WTC11 (cell line): Measurements from ENCODE around the gene DHRS1. TPM values are rescaled to one million over a fixed set of nuclear protein-coding genes. Genes with fewer than 3 reads are reported as not detected.
"Not testable (repeated sequence)": the region's sequence is repeated elsewhere in the genome, so short reads cannot be mapped to it uniquely, and the experiment has no call there.

Experiments used
- ATAC-seq: fragments of 200-7000 bp; cut with Tn5 transposase; 2 replicates; pipeline ENCODE4 v1.10.0; 2021; ENCODE audit warnings: mild to moderate bottlenecking, moderate library complexity
- CTCF ChIA-PET: fragments of 300-600 bp; sonication (Branson Sonifier 250); formaldehyde crosslinking; loops from one replicate; lab custom pipeline; 2021; ENCODE audit warnings: antibody characterized with exemption; lab: Charles Lee
- POLR2A ChIA-PET: fragments of 350-600 bp; sonication (Branson Sonifier 250); formaldehyde crosslinking; loops from one replicate; lab custom pipeline; 2021; ENCODE audit warnings: antibody characterized with exemption; lab: Charles Lee
- DNase-seq: peaks from one replicate; pipeline ENCODE4 v3.0.0; 2021; ENCODE audit warnings: low spot score
- H3K27ac Mint-ChIP-seq: 2 replicates; pipeline ENCODE4 v1.8.0; 2021; ENCODE audit warnings: mixed read lengths
- H3K27me3 Mint-ChIP-seq: 2 replicates; pipeline ENCODE4 v1.8.0; 2021; ENCODE audit warnings: low read depth, mild to moderate bottlenecking, moderate library complexity, mixed read lengths
- H3K36me3 Mint-ChIP-seq: 2 replicates; pipeline ENCODE4 v1.8.0; 2021; ENCODE audit warnings: mixed read lengths
- H3K4me1 Mint-ChIP-seq: 2 replicates; pipeline ENCODE4 v1.8.0; 2022; ENCODE audit warnings: mixed read lengths
- H3K4me3 Mint-ChIP-seq: 2 replicates; pipeline ENCODE4 v1.8.0; 2021; ENCODE audit warnings: mild to moderate bottlenecking, moderate library complexity, mixed read lengths
- H3K9me3 Mint-ChIP-seq: 2 replicates; pipeline ENCODE4 v1.8.0; 2021; ENCODE audit warnings: mixed read lengths
- FOXP1 ChIP-seq: sonication (generic); formaldehyde crosslinking; IDR thresholded peaks from 2 replicates; pipeline ENCODE4 v1.8.0; 2022; ENCODE audit warnings: missing genetic modification reagents, mild to moderate bottlenecking, moderate library complexity, borderline replicate concordance
- GABPB1 ChIP-seq: sonication (generic); formaldehyde crosslinking; IDR thresholded peaks from 2 replicates; pipeline ENCODE4 v1.8.1; 2023; ENCODE audit warnings: mild to moderate bottlenecking, missing genetic modification reagents
- KAT7 ChIP-seq: sonication (generic); formaldehyde crosslinking; IDR thresholded peaks from 2 replicates; pipeline ENCODE4 v1.8.1; 2023; ENCODE audit warnings: missing genetic modification reagents, mild to moderate bottlenecking, borderline replicate concordance
- MXD4 ChIP-seq: fragments of 250-450 bp; sonication (Bioruptor Pico); IDR thresholded peaks from 2 replicates; pipeline ENCODE4 v1.8.0; 2021; ENCODE audit warnings: mild to moderate bottlenecking, moderate library complexity, borderline replicate concordance
- ZNF219 ChIP-seq: sonication (generic); formaldehyde crosslinking; IDR thresholded peaks from 2 replicates; pipeline ENCODE4 v1.8.0; 2023; ENCODE audit warnings: missing genetic modification reagents, mild to moderate bottlenecking, borderline replicate concordance
- total RNA-seq: library from RNA; stranded (reverse); gene quantifications from 3 replicates; pipeline ENCODE4 v1.2.3, GENCODE V29; 2021
- TF ChIP-seq, protein P1 (sequence below): sonication (generic); formaldehyde crosslinking; IDR thresholded peaks from 2 replicates; pipeline ENCODE4 v1.8.0; 2023; ENCODE audit warnings: missing genetic modification reagents, mild to moderate bottlenecking, borderline replicate concordance
- TF ChIP-seq, protein P2 (sequence below): fragments of 250-450 bp; sonication (Bioruptor Pico); IDR thresholded peaks from 2 replicates; pipeline ENCODE4 v1.9.0; 2021; ENCODE audit warnings: mild to moderate bottlenecking

DHRS1 gene
- total RNA-seq, 1 experiment from 2014 or later, result 13.9 TPM

DNA sequence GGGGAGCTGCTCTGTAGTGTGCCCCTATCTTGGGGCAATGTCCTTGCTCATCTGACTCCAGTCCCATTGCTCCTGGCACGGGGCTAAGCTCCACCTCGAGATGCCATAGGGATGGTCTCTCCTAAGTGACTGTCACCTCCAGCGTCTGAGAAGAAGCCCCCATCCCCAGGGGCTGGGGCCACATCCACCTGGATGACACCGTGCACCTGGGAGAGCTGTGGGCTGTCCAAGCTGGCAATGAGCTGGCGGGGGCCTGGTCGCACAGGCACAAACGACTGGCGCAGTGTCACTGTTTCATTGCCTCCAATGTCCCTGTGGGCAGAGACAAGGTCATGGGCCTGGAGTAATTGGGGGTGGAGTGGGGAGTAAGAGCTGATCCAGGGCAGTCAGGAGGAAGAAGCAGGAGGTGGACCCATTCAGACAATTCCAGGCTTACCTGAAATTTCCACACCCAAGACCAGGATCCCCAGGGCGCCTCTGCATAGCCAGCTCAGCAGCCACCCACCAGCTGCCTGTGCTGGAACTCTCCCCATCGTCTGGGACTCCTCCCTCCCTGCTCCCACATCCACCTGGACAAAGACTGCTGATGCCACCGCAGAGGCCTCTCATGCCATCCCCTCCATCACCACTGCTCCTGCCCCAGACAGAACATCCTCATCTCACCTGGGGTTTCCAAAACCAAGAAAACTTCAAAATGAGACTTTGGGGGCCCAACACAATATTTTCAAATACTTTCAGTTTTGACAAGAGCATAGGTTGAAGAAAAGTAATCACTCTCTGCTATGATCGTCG, 50.2 kb downstream of the DHRS1 start (continued):
- TF ChIP-seq, protein P1, sequence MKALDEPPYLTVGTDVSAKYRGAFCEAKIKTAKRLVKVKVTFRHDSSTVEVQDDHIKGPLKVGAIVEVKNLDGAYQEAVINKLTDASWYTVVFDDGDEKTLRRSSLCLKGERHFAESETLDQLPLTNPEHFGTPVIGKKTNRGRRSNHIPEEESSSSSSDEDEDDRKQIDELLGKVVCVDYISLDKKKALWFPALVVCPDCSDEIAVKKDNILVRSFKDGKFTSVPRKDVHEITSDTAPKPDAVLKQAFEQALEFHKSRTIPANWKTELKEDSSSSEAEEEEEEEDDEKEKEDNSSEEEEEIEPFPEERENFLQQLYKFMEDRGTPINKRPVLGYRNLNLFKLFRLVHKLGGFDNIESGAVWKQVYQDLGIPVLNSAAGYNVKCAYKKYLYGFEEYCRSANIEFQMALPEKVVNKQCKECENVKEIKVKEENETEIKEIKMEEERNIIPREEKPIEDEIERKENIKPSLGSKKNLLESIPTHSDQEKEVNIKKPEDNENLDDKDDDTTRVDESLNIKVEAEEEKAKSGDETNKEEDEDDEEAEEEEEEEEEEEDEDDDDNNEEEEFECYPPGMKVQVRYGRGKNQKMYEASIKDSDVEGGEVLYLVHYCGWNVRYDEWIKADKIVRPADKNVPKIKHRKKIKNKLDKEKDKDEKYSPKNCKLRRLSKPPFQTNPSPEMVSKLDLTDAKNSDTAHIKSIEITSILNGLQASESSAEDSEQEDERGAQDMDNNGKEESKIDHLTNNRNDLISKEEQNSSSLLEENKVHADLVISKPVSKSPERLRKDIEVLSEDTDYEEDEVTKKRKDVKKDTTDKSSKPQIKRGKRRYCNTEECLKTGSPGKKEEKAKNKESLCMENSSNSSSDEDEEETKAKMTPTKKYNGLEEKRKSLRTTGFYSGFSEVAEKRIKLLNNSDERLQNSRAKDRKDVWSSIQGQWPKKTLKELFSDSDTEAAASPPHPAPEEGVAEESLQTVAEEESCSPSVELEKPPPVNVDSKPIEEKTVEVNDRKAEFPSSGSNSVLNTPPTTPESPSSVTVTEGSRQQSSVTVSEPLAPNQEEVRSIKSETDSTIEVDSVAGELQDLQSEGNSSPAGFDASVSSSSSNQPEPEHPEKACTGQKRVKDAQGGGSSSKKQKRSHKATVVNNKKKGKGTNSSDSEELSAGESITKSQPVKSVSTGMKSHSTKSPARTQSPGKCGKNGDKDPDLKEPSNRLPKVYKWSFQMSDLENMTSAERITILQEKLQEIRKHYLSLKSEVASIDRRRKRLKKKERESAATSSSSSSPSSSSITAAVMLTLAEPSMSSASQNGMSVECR (CRISPR knock-in tag), result no peak
- TF ChIP-seq, all 79 proteins: peak for 0

GRCh38 chr14:24247422-24247821, 52.2 kb downstream of the DHRS1 start:
- no peaks in the 10 kb centered on the region for H3K9me3 Mint-ChIP-seq
- peaks cover 23% of the 10 kb centered on the region for H3K27me3 Mint-ChIP-seq
- peaks cover 10% of the 10 kb centered on the region for H3K4me1 Mint-ChIP-seq
- ChIA-PET POLR2A (no interaction called here), CTCF (interaction anchor here (0.7 to 2.9 kb wide), 2 partner anchors 50 to 61 kb away, joined by 3 to 12 read pairs; no protein-coding TSS in a partner anchor)
- no peak for TF ChIP-seq KAT7 (CRISPR knock-in tag)
- no peak overlapping the region for H3K4me3 Mint-ChIP-seq
- H3K27ac Mint-ChIP-seq, result no peak overlapping the region
- ATAC-seq (no peak), DNase-seq (no peak)
- no peaks in the 10 kb centered on the region for H3K36me3 Mint-ChIP-seq

DNA sequence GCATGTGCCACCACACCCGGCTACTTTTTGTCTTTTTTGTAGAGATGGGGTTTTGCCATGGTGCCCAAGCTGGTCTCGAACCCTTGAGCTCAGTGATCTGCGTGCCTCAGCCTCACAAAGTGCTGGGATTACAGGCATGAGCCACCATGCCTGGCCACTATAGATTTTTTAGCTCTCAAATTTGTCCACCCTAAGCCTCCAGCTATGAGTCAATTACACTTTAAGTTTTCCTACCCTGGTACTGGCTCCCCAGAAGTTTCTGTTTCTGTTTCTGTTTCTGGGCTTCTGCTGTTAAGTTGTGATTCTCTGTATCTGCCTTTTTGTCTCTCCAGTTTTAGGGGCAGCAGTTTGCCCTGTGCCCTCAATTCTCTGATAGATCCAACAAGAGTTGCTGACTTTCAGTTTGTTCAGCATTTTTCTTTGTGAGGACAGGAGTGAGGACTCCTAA, 52.8 kb downstream of the DHRS1 start:
- CTCF ChIA-PET, result interaction anchor here (0.7 to 2.9 kb wide), 2 partner anchors 50 to 62 kb away, joined by 3 to 12 read pairs; no protein-coding TSS in a partner anchor
- Mint-ChIP-seq H3K27me3 (peaks cover 23% of the 10 kb centered on the region), H3K27ac (no peak overlapping the region), H3K9me3 (no peaks in the 10 kb centered on the region), H3K4me3 (no peak overlapping the region), H3K4me1 (peaks cover 10% of the 10 kb centered on the region), H3K36me3 (no peaks in the 10 kb centered on the region)
- ATAC-seq (no peak), DNase-seq (no peak)
- TF ChIP-seq, protein P2, sequence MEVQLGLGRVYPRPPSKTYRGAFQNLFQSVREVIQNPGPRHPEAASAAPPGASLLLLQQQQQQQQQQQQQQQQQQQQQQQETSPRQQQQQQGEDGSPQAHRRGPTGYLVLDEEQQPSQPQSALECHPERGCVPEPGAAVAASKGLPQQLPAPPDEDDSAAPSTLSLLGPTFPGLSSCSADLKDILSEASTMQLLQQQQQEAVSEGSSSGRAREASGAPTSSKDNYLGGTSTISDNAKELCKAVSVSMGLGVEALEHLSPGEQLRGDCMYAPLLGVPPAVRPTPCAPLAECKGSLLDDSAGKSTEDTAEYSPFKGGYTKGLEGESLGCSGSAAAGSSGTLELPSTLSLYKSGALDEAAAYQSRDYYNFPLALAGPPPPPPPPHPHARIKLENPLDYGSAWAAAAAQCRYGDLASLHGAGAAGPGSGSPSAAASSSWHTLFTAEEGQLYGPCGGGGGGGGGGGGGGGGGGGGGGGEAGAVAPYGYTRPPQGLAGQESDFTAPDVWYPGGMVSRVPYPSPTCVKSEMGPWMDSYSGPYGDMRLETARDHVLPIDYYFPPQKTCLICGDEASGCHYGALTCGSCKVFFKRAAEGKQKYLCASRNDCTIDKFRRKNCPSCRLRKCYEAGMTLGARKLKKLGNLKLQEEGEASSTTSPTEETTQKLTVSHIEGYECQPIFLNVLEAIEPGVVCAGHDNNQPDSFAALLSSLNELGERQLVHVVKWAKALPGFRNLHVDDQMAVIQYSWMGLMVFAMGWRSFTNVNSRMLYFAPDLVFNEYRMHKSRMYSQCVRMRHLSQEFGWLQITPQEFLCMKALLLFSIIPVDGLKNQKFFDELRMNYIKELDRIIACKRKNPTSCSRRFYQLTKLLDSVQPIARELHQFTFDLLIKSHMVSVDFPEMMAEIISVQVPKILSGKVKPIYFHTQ (CRISPR knock-in tag), result no peak
- TF ChIP-seq MXD4 (CRISPR knock-in tag) (no peak), FOXP1 (CRISPR knock-in tag) (no peak), GABPB1 (no peak), ZNF219 (CRISPR knock-in tag) (no peak)
- POLR2A ChIA-PET, result interaction anchor here (0.6 to 1.2 kb wide), 2 partner anchors 18 to 183 kb away, joined by 3 to 5 read pairs; partner anchors contain the start of gene KHNYN

GRCh38 chr14:24245350-24245749, 54.2 kb downstream of the DHRS1 start:
- H3K36me3 Mint-ChIP-seq, POLR2A ChIA-PET, H3K4me3 Mint-ChIP-seq, DNase-seq, H3K9me3 Mint-ChIP-seq, ATAC-seq, H3K27ac Mint-ChIP-seq: not testable (repeated sequence)
- CTCF ChIA-PET, result interaction anchor here (1.5 to 4.7 kb wide), 4 partner anchors 25 to 62 kb away, joined by 4 to 77 read pairs (median 12); partner anchors contain the start of genes CIDEB and RABGGTA
- H3K27me3 Mint-ChIP-seq, result peaks cover 23% of the 10 kb centered on the region
- H3K4me1 Mint-ChIP-seq, result peaks cover 13% of the 10 kb centered on the region
